Panc1 (cell line): ENCODE data around the gene COL5A1. TPM values are rescaled to one million over a fixed set of nuclear protein-coding genes. Genes with fewer than 3 reads are reported as not detected.

Experiments used
- ATAC-seq: fragments of 200-7000 bp; cut with Tn5 transposase; 2 replicates; pipeline ENCODE4 v1.9.1; 2020; ENCODE audit warnings: mild to moderate bottlenecking, moderate library complexity
- BruUV-seq: library from RNA; stranded (reverse); fragments of 400-500 nt; replicated peaks from 2 replicates; lab custom pipeline; 2021; lab: Mats Ljungman, UMichigan
- CTCF ChIA-PET: fragments of 300-600 bp; sonication (Branson Sonifier 250); formaldehyde crosslinking; loops from one replicate; lab custom pipeline; 2022; ENCODE audit warnings: antibody characterized with exemption; lab: Charles Lee
- POLR2A ChIA-PET: fragments of 300-600 bp; sonication (Branson Sonifier 250); formaldehyde crosslinking; loops from one replicate; lab custom pipeline; 2022; ENCODE audit warnings: antibody characterized with exemption; lab: Charles Lee
- DNase-seq: peaks from one replicate; pipeline ENCODE4 v3.0.0-alpha.2; 2010; ENCODE audit warnings: low read depth, low spot score
- H3K27ac ChIP-seq: 2 replicates; pipeline ENCODE4 v1.5.1; 2011; ENCODE audit warnings: mild to moderate bottlenecking, low read length, inconsistent platforms
- H3K27me3 ChIP-seq: fragments of 200-500 bp; sonication (Bioruptor generic); 2 replicates; pipeline ENCODE4 v1.6.0; 2014; ENCODE audit warnings: low read length, inconsistent platforms; ENCODE audit not compliant: control insufficient read depth, insufficient read depth
- H3K36me3 ChIP-seq: fragments of 200-500 bp; sonication (Bioruptor generic); 2 replicates; pipeline ENCODE4 v1.5.1; 2014; ENCODE audit warnings: inconsistent platforms, mild to moderate bottlenecking, low read length, moderate library complexity; ENCODE audit not compliant: control insufficient read depth, insufficient read depth
- H3K4me1 ChIP-seq: 2 replicates; pipeline ENCODE4 v1.5.1; 2011; ENCODE audit warnings: inconsistent platforms, mild to moderate bottlenecking, low read length, moderate library complexity; ENCODE audit not compliant: control insufficient read depth, insufficient read depth
- H3K4me3 ChIP-seq, 2 experiments: 2 replicates each; pipeline ENCODE4 v1.5.1; 2011 to 2012; ENCODE audit warnings: low read depth in 2 of 2, low read length in 2 of 2, mild to moderate bottlenecking in 2 of 2, inconsistent platforms in 1 of 2, moderate library complexity in 1 of 2
- H3K9me3 ChIP-seq: fragments of 200-500 bp; sonication (Bioruptor generic); 2 replicates; pipeline ENCODE4 v1.5.1; 2014; ENCODE audit warnings: low read depth, mild to moderate bottlenecking, inconsistent platforms, low read length, moderate library complexity; ENCODE audit not compliant: control insufficient read depth, insufficient read depth
- POLR2AphosphoS5 ChIP-seq: IDR thresholded peaks from 2 replicates; pipeline ENCODE4 v1.6.1; 2012; ENCODE audit warnings: mild to moderate bottlenecking, low read depth, low read length, moderate library complexity
- SIN3A ChIP-seq: IDR thresholded peaks from 2 replicates; pipeline ENCODE4 v1.6.1; 2012; ENCODE audit warnings: low read depth, mild to moderate bottlenecking, low read length, moderate library complexity, borderline replicate concordance; ENCODE audit not compliant: insufficient read depth
- TCF7L2 ChIP-seq: IDR thresholded peaks from 2 replicates; pipeline ENCODE4 v1.6.1; 2011; ENCODE audit warnings: mild to moderate bottlenecking, low read depth, low read length, inconsistent platforms
- in situ Hi-C: cut with HindIII; loops from 2 replicates; pipeline ENCODE4 v1.10.0; 2016; ENCODE audit warnings: low sequenced_read_pairs, low pct_unique_long_range_greater_than_20kb
- intact Hi-C: fragments of 100-400 bp; cut with micrococcal nuclease; formaldehyde crosslinking; loops from one replicate; pipeline ENCODE4 v1.10.0; 2022; ENCODE audit not compliant: unreplicated experiment
- total RNA-seq: library from RNA; stranded (reverse); gene quantifications from one replicate; pipeline ENCODE4 v1.2.1, GENCODE V29; 2021; ENCODE audit not compliant: unreplicated experiment
- TF ChIP-seq, protein P1 (sequence below): fragments of 450-650 bp; IDR thresholded peaks from 2 replicates; pipeline ENCODE4 v1.5.1; 2017; ENCODE audit warnings: mild to moderate bottlenecking
- TF ChIP-seq, protein P2 (sequence below), 2 experiments: IDR thresholded peaks; 2 replicates each; pipeline ENCODE4 v1.6.1; 2011 to 2012; ENCODE audit warnings: low read depth in 2 of 2, control low read depth in 1 of 2, low read length in 1 of 2, mild to moderate bottlenecking in 1 of 2, moderate library complexity in 1 of 2; ENCODE audit not compliant: insufficient read depth in 1 of 2

COL5A1 gene
- total RNA-seq, 1 experiment from 2014 or later = 5.7 TPM

DNA sequence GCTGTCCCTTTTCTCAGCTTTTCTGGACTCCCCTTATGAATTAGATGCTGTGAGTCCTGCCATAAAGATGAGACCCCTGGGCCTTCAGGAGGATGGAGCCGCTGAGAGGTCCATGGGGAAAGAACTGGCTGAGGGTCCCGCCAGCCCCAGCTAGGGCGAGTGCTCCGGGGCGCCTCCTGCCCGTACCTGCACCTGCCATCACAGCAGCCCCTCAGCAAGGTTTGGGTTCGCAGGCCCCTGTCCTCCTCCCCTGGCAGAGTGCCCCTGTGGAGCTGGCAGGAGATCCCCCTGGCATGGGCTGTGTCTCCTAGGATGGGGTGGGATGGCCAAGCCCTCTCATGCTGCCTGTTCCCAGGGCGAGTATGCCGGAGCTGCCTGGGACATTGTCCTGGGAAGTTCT lies 64.2 kb downstream of the COL5A1 start:
- no TSS peak for BruUV-seq
- ChIA-PET POLR2A (no interaction called here), CTCF (no interaction called here)
- Histone ChIP-seq H3K9me3 (no peaks in the 10 kb centered on the region), H3K4me1 (peaks cover 4% of the 10 kb centered on the region; the same call in 1 of the 2 replicates), H3K27ac (no peak overlapping the region), H3K36me3 (no peaks in the 10 kb centered on the region), H3K27me3 (no peaks in the 10 kb centered on the region), H3K4me3 (no peak overlapping the region)
- in situ Hi-C loops (no loop called here), intact Hi-C loops (no loop called here)
- no peak for ATAC-seq
- TF ChIP-seq POLR2AphosphoS5 = no peak
- DNase-seq = no peak

DNA sequence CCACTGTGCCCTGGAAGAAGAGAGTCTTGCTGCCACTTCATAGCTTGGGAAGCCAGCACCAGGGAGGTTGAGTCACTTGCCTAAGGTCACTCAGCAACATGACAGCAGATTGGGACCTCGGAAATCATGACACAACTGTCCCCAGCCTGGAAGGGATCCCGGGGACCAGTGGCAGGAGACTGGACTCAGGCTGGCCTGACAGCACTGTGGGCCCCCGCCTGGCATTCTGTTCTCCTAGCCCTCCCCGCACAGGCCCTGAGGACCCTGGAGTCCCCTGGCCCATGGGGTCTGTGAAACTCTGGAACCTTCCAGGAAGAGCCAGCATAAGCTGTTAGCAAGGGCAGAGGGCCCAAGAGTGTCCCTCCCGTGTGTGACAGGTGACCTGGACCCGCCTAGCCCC lies 64.9 kb downstream of the COL5A1 start:
- POLR2A ChIA-PET = no interaction called here
- intact Hi-C loops (no loop called here), in situ Hi-C loops (no loop called here)
- Histone ChIP-seq H3K4me3 (no peak overlapping the region), H3K27me3 (no peaks in the 10 kb centered on the region), H3K4me1 (peaks cover 4% of the 10 kb centered on the region; the same call in 1 of the 2 replicates), H3K27ac (no peak overlapping the region), H3K36me3 (no peaks in the 10 kb centered on the region), H3K9me3 (no peaks in the 10 kb centered on the region)
- TF ChIP-seq POLR2AphosphoS5 = no peak
- TF ChIP-seq, protein P1, sequence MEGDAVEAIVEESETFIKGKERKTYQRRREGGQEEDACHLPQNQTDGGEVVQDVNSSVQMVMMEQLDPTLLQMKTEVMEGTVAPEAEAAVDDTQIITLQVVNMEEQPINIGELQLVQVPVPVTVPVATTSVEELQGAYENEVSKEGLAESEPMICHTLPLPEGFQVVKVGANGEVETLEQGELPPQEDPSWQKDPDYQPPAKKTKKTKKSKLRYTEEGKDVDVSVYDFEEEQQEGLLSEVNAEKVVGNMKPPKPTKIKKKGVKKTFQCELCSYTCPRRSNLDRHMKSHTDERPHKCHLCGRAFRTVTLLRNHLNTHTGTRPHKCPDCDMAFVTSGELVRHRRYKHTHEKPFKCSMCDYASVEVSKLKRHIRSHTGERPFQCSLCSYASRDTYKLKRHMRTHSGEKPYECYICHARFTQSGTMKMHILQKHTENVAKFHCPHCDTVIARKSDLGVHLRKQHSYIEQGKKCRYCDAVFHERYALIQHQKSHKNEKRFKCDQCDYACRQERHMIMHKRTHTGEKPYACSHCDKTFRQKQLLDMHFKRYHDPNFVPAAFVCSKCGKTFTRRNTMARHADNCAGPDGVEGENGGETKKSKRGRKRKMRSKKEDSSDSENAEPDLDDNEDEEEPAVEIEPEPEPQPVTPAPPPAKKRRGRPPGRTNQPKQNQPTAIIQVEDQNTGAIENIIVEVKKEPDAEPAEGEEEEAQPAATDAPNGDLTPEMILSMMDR = no peak
- no peak for TF ChIP-seq TCF7L2
- TF ChIP-seq, protein P2, sequence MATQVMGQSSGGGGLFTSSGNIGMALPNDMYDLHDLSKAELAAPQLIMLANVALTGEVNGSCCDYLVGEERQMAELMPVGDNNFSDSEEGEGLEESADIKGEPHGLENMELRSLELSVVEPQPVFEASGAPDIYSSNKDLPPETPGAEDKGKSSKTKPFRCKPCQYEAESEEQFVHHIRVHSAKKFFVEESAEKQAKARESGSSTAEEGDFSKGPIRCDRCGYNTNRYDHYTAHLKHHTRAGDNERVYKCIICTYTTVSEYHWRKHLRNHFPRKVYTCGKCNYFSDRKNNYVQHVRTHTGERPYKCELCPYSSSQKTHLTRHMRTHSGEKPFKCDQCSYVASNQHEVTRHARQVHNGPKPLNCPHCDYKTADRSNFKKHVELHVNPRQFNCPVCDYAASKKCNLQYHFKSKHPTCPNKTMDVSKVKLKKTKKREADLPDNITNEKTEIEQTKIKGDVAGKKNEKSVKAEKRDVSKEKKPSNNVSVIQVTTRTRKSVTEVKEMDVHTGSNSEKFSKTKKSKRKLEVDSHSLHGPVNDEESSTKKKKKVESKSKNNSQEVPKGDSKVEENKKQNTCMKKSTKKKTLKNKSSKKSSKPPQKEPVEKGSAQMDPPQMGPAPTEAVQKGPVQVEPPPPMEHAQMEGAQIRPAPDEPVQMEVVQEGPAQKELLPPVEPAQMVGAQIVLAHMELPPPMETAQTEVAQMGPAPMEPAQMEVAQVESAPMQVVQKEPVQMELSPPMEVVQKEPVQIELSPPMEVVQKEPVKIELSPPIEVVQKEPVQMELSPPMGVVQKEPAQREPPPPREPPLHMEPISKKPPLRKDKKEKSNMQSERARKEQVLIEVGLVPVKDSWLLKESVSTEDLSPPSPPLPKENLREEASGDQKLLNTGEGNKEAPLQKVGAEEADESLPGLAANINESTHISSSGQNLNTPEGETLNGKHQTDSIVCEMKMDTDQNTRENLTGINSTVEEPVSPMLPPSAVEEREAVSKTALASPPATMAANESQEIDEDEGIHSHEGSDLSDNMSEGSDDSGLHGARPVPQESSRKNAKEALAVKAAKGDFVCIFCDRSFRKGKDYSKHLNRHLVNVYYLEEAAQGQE (IDR thresholded peaks at IDR 0.05; ENCODE audit: insufficient read depth in 1 of 2, low read depth in 2 of 2, low read length in 1 of 2) = no peak
- TF ChIP-seq SIN3A = no peak
- DNase-seq (no peak), ATAC-seq (no peak)
- CTCF ChIA-PET = no interaction called here
- no TSS peak for BruUV-seq

DNA sequence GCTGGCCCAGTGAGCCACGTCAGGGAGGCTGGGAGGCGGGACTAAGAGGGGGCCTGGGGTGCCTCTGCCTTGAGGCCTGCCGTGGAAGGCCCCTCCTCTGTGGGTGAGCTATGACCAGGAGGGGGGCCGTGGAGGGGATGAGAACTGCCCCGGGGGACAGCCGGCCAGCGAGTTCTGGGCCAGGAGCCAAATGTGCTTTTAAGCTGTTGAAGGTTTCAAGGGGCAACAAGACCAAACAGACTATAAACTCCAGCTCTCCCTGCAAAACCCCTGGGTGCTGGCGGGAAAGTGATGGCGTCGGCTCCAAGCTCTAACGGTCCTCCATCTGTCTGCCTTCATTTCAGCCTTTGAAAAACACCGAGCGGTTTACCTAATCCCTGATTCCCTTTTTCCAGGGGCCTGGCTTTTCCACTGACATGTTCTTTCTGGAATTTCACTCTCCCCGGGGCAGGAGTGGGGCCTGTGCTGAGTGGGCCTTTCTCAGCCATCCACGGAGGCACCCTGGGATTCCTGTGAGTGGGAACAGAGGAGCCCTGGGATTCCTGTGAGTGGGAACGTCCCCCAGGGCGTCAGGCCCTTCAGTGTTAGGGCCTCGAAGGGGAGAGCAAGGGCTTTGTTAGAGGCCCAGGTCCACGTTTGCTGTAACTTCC lies 65.6 kb downstream of the COL5A1 start:
- Histone ChIP-seq H3K4me3 (no peak overlapping the region), H3K9me3 (no peaks in the 10 kb centered on the region), H3K36me3 (no peaks in the 10 kb centered on the region), H3K27me3 (no peaks in the 10 kb centered on the region), H3K4me1 (peaks cover 4% of the 10 kb centered on the region; the same call in 1 of the 2 replicates), H3K27ac (no peak overlapping the region)
- intact Hi-C loops = no loop called here
- ChIA-PET CTCF (no interaction called here), POLR2A (no interaction called here)
- TF ChIP-seq, protein P1 = no peak
- no peak for TF ChIP-seq TCF7L2
- TF ChIP-seq, protein P2 (IDR thresholded peaks at IDR 0.05; ENCODE audit: insufficient read depth in 1 of 2, low read depth in 2 of 2, low read length in 1 of 2) = no peak
- no peak for TF ChIP-seq SIN3A
- TF ChIP-seq POLR2AphosphoS5 = no peak
- no peak for ATAC-seq
- DNase-seq = no peak
- in situ Hi-C loops = no loop called here
- BruUV-seq = no TSS peak
